H9 (cell line): Measurements from ENCODE around the gene IL1A. TPM values are rescaled to one million over a fixed set of nuclear protein-coding genes. Genes with fewer than 3 reads are reported as not detected.

Experiments used
- DNase-seq: peaks from one replicate; pipeline ENCODE4 v3.0.0-alpha.2; 2017
- H2AFZ ChIP-seq: one replicate; pipeline ENCODE4 v1.6.1; 2013; ENCODE audit warnings: mild to moderate bottlenecking, low read length, control low read depth, moderate library complexity
- H2AK5ac ChIP-seq: 2 replicates; pipeline ENCODE4 v1.6.1; 2013; ENCODE audit warnings: low read length, control low read depth, mixed read lengths; ENCODE audit not compliant: insufficient read length
- H2BK120ac ChIP-seq: one replicate; pipeline ENCODE4 v1.6.1; 2013; ENCODE audit warnings: low read depth, mild to moderate bottlenecking, low read length, control low read depth, inconsistent platforms; ENCODE audit not compliant: poor library complexity, severe bottlenecking
- H2BK12ac ChIP-seq: 2 replicates; pipeline ENCODE4 v1.6.1; 2013; ENCODE audit warnings: low read length, control low read depth, mixed read lengths, low read depth; ENCODE audit not compliant: insufficient read length
- H2BK15ac ChIP-seq: 2 replicates; pipeline ENCODE4 v1.6.1; 2013; ENCODE audit warnings: low read depth, low read length, control low read depth
- H2BK20ac ChIP-seq: one replicate; pipeline ENCODE4 v1.6.1; 2013; ENCODE audit warnings: low read depth, mild to moderate bottlenecking, low read length, control low read depth, inconsistent platforms; ENCODE audit not compliant: poor library complexity, severe bottlenecking
- H2BK5ac ChIP-seq: 2 replicates; pipeline ENCODE4 v1.6.1; 2013; ENCODE audit warnings: low read length, control low read depth, mixed read lengths; ENCODE audit not compliant: insufficient read length
- H3K14ac ChIP-seq: 2 replicates; pipeline ENCODE4 v1.6.1; 2013; ENCODE audit warnings: low read length, control low read depth; ENCODE audit not compliant: insufficient read depth
- H3K18ac ChIP-seq: 2 replicates; pipeline ENCODE4 v1.6.1; 2013; ENCODE audit warnings: low read depth, mild to moderate bottlenecking, mixed read lengths, low read length, control low read depth; ENCODE audit not compliant: insufficient read length
- H3K23ac ChIP-seq: 2 replicates; pipeline ENCODE4 v1.6.1; 2013; ENCODE audit warnings: low read length, control low read depth, mixed read lengths, low read depth; ENCODE audit not compliant: insufficient read length
- H3K23me2 ChIP-seq: 2 replicates; pipeline ENCODE4 v1.6.1; 2013; ENCODE audit warnings: low read depth, mild to moderate bottlenecking, mixed read lengths, low read length, control low read depth; ENCODE audit not compliant: insufficient read length, poor library complexity, severe bottlenecking
- H3K27ac ChIP-seq: 2 replicates; pipeline ENCODE4 v1.5.1; 2013; ENCODE audit warnings: low read length, control low read depth, mixed read lengths, low read depth; ENCODE audit not compliant: insufficient read length
- H3K27me3 ChIP-seq: 2 replicates; pipeline ENCODE4 v1.6.1; 2013; ENCODE audit warnings: low read length, control low read depth, inconsistent platforms; ENCODE audit not compliant: insufficient read depth
- H3K4ac ChIP-seq: 2 replicates; pipeline ENCODE4 v1.6.1; 2013; ENCODE audit warnings: low read depth, mild to moderate bottlenecking, control low read depth, inconsistent platforms, low read length, moderate library complexity
- H3K4me1 ChIP-seq: 2 replicates; pipeline ENCODE4 v1.6.1; 2013; ENCODE audit warnings: low read length, control low read depth, inconsistent platforms; ENCODE audit not compliant: insufficient read depth
- H3K4me2 ChIP-seq: 2 replicates; pipeline ENCODE4 v1.6.1; 2013; ENCODE audit warnings: low read length, control low read depth, mixed read lengths; ENCODE audit not compliant: insufficient read length, insufficient read depth
- H3K56ac ChIP-seq: 2 replicates; pipeline ENCODE4 v1.6.1; 2013; ENCODE audit warnings: low read depth, mild to moderate bottlenecking, mixed read lengths, low read length, control low read depth; ENCODE audit not compliant: insufficient read length
- H3K79me1 ChIP-seq: 2 replicates; pipeline ENCODE4 v1.6.1; 2013; ENCODE audit warnings: low read depth, mild to moderate bottlenecking, moderate library complexity, low read length, control low read depth, inconsistent platforms; ENCODE audit not compliant: insufficient read depth, poor library complexity, severe bottlenecking
- H3K79me2 ChIP-seq: 2 replicates; pipeline ENCODE4 v1.6.1; 2013; ENCODE audit warnings: low read length, control low read depth, inconsistent platforms; ENCODE audit not compliant: insufficient read depth
- H3K9ac ChIP-seq: 2 replicates; pipeline ENCODE4 v1.6.1; 2013; ENCODE audit warnings: low read length, control low read depth, mixed read lengths; ENCODE audit not compliant: insufficient read length; ENCODE audit errors: extremely low read depth
- H3K9me3 ChIP-seq: one replicate; pipeline ENCODE4 v1.6.1; 2013; ENCODE audit warnings: low read depth, low read length, inconsistent platforms; ENCODE audit not compliant: control insufficient read depth
- H3T11ph ChIP-seq: one replicate; pipeline ENCODE4 v1.6.1; 2013; ENCODE audit warnings: mild to moderate bottlenecking, low read length, control low read depth, inconsistent platforms
- H4K20me1 ChIP-seq: one replicate; pipeline ENCODE4 v1.6.1; 2013; ENCODE audit not compliant: control insufficient read depth, insufficient read length, insufficient read depth
- H4K5ac ChIP-seq: 2 replicates; pipeline ENCODE4 v1.6.1; 2013; ENCODE audit warnings: low read depth, mild to moderate bottlenecking, mixed read lengths, low read length, control low read depth; ENCODE audit not compliant: insufficient read length
- H4K8ac ChIP-seq: replicated peaks from 2 replicates; pipeline ENCODE4 v1.6.1; 2013; ENCODE audit warnings: low read length, control low read depth, mixed read lengths, low read depth; ENCODE audit not compliant: insufficient read length
- H4K91ac ChIP-seq: 2 replicates; pipeline ENCODE4 v1.6.1; 2013; ENCODE audit warnings: low read depth, mild to moderate bottlenecking, moderate library complexity, mixed read lengths, low read length, control low read depth; ENCODE audit not compliant: insufficient read length
- H3K27ac Mint-ChIP-seq, 3 experiments: 2 replicates in 2 of 3; 3 replicates in 1 of 3; pipeline ENCODE4 v1.8.0; 2020 to 2021; ENCODE audit warnings: mixed read lengths in 3 of 3, mild to moderate bottlenecking in 1 of 3, moderate library complexity in 1 of 3
- H3K27me3 Mint-ChIP-seq: 2 replicates; pipeline ENCODE4 v1.8.0; 2021; ENCODE audit warnings: low read depth, mild to moderate bottlenecking, moderate library complexity, mixed read lengths
- H3K36me3 Mint-ChIP-seq, 3 experiments: 2 replicates in 2 of 3; 3 replicates in 1 of 3; pipeline ENCODE4 v1.8.0; 2020 to 2021; ENCODE audit warnings: low read depth in 3 of 3, mixed read lengths in 3 of 3; ENCODE audit not compliant: insufficient read depth in 1 of 3
- H3K4me1 Mint-ChIP-seq, 2 experiments: 2 replicates each; pipeline ENCODE4 v1.8.0; 2020; ENCODE audit warnings: mixed read lengths in 2 of 2
- H3K4me3 Mint-ChIP-seq, 2 experiments: 2 replicates in 1 of 2; 3 replicates in 1 of 2; pipeline ENCODE4 v1.8.0; 2020 to 2021; ENCODE audit warnings: mild to moderate bottlenecking in 2 of 2, mixed read lengths in 2 of 2, moderate library complexity in 1 of 2
- H3K9me3 Mint-ChIP-seq, 2 experiments: 2 replicates in 1 of 2; 3 replicates in 1 of 2; pipeline ENCODE4 v1.8.0; 2020; ENCODE audit warnings: mild to moderate bottlenecking in 2 of 2, mixed read lengths in 2 of 2, moderate library complexity in 1 of 2
- CTCF ChIP-seq: fragments of 200-600 bp; sonication (generic); conservative IDR thresholded peaks from 3 replicates; pipeline ENCODE4 v1.8.0; 2021; ENCODE audit warnings: antibody characterized with exemption, mild to moderate bottlenecking
- WGBS: extraction: QIAGEN DNeasy Blood & Tissue Kit; methylation state at CpG from one replicate; pipeline ENCODE4 v1.1.7; 2013; ENCODE audit warnings: missing lambda C conversion rate, low lambda C conversion rate, mixed read lengths; ENCODE audit not compliant: insufficient read length; ENCODE audit errors: extremely low coverage; 5-methylcytosine and 5-hydroxymethylcytosine counted together
- total RNA-seq: library from RNA; stranded (reverse); gene quantifications from 2 replicates; pipeline ENCODE4 v1.2.1, GENCODE V29; 2021

Gene IL1A
- total RNA-seq, 1 experiment from 2014 or later: 0.35 TPM

- H3K79me1 ChIP-seq: no peaks in the 10 kb centered on the region
- H3K23me2 ChIP-seq: no peaks in the 10 kb centered on the region
- H3K14ac ChIP-seq: no peak overlapping the region
- H2AK5ac ChIP-seq: no peak overlapping the region
- whole genome bisulfite sequencing: no CpG with 5 or more reads among the region's 6 CpGs
- no peak overlapping the region for H3K4me2 ChIP-seq
- no peak overlapping the region for H2BK5ac ChIP-seq
- H3K4me3 Mint-ChIP-seq: no peak overlapping the region
- no peak overlapping the region for H3K23ac ChIP-seq
- H2BK12ac ChIP-seq: no peak overlapping the region
- H3K79me2 ChIP-seq: no peaks in the 10 kb centered on the region
- peaks cover 3% of the 10 kb centered on the region; the same call in 1 of the 2 replicates for H3K27me3 Mint-ChIP-seq
- DNase-seq: no peak
- H4K8ac ChIP-seq: no peak overlapping the region
- no peak overlapping the region for H2BK120ac ChIP-seq
- no peak overlapping the region for H2BK15ac ChIP-seq
- peaks cover 3 to 5% of the 10 kb centered on the region in 2 experiments; a peak in 4 of 5 replicates for H3K9me3 Mint-ChIP-seq
- no peaks in the 10 kb centered on the region for H3K27me3 ChIP-seq
- no peaks in the 10 kb centered on the region; the same call in 1 of the 2 replicates for H3K4me1 ChIP-seq
- no peak overlapping the region for H4K91ac ChIP-seq
- H2AFZ ChIP-seq: no peak overlapping the region
- no peak overlapping the region; a peak in 1 of 7 replicates for H3K27ac Mint-ChIP-seq
- H3K9me3 ChIP-seq: no peaks in the 10 kb centered on the region
- H3T11ph ChIP-seq: no peak overlapping the region
- no peak overlapping the region for H3K56ac ChIP-seq
- H3K4me1 Mint-ChIP-seq: peaks cover 5 to 8% of the 10 kb centered on the region in 2 experiments; a peak in 3 of 4 replicates
- no peak overlapping the region for H3K9ac ChIP-seq
- H4K5ac ChIP-seq: no peak overlapping the region
- no peaks in the 10 kb centered on the region for H4K20me1 ChIP-seq
- no peak overlapping the region for H3K4ac ChIP-seq
- H3K18ac ChIP-seq: no peak overlapping the region
- TF ChIP-seq CTCF: no peak
- no peak overlapping the region for H2BK20ac ChIP-seq
- H3K36me3 Mint-ChIP-seq: peaks cover 2 to 4% (median 2%) of the 10 kb centered on the region in 3 experiments; a peak in 5 of 7 replicates
- no peak overlapping the region for H3K27ac ChIP-seq
Measured at GRCh38 chr2:112827604-112828185, 43.4 kb upstream of the IL1A start.
